HepG2 (cell line): Measurements from ENCODE around the gene TRIM67. TPM values are rescaled to one million over a fixed set of nuclear protein-coding genes. Genes with fewer than 3 reads are reported as not detected.
A peak's percentile ranks its signal among the peaks of the same experiment; 100 is the strongest.

Source experiments
- ARID3A ChIP-seq: IDR thresholded peaks from 2 replicates; pipeline ENCODE4 v1.6.1; 2012; ENCODE audit warnings: low read depth, low read length, improper control_type of control experiment
- GLI4 ChIP-seq: sonication (generic); formaldehyde crosslinking; IDR thresholded peaks from 2 replicates; pipeline ENCODE4 v1.5.1; 2020; ENCODE audit warnings: missing genetic modification reagents, mild to moderate bottlenecking, moderate library complexity, borderline replicate concordance
- HMG20A ChIP-seq: IDR thresholded peaks from 2 replicates; pipeline ENCODE4 v1.6.1; 2016; ENCODE audit warnings: borderline replicate concordance
- HOXD1 ChIP-seq: sonication (generic); formaldehyde crosslinking; IDR thresholded peaks from 2 replicates; pipeline ENCODE4 v1.5.0; 2020; ENCODE audit warnings: missing genetic modification reagents
- LCORL ChIP-seq, 2 experiments: fragments of 450-650 bp in 1 of 2; sonication (generic) in 1 of 2; formaldehyde crosslinking in 1 of 2; IDR thresholded peaks; 2 replicates each; pipeline versions ENCODE4 v1.5.0 to v1.6.1; 2017 to 2020; ENCODE audit warnings: antibody characterized with exemption in 1 of 2, missing genetic modification reagents in 1 of 2
- PCBP1 ChIP-seq: fragments of 200-400 bp; formaldehyde crosslinking; IDR thresholded peaks from 2 replicates; pipeline ENCODE4 v1.6.1; 2017; ENCODE audit warnings: mild to moderate bottlenecking, low read depth, low read length, borderline replicate concordance
- PHF20 ChIP-seq: sonication (generic); formaldehyde crosslinking; IDR thresholded peaks from 2 replicates; pipeline ENCODE4 v1.5.0; 2020; ENCODE audit warnings: mild to moderate bottlenecking, missing genetic modification reagents
- TEAD3 ChIP-seq: optimal IDR thresholded peaks from 2 replicates; pipeline ENCODE3; 2016; ENCODE audit warnings: borderline replicate concordance
- TRAFD1 ChIP-seq: sonication (generic); formaldehyde crosslinking; IDR thresholded peaks from 2 replicates; pipeline ENCODE4 v1.5.1; 2020; ENCODE audit warnings: missing genetic modification reagents, mild to moderate bottlenecking, borderline replicate concordance
- XBP1 ChIP-seq: sonication (generic); formaldehyde crosslinking; IDR thresholded peaks from 2 replicates; pipeline ENCODE4 v1.5.0; 2020; ENCODE audit warnings: missing genetic modification reagents
- ZNF224 ChIP-seq: sonication (generic); formaldehyde crosslinking; IDR thresholded peaks from 2 replicates; pipeline ENCODE4 v1.5.0; 2020; ENCODE audit warnings: mild to moderate bottlenecking, missing genetic modification reagents
- ZNF484 ChIP-seq: sonication (generic); formaldehyde crosslinking; IDR thresholded peaks from 2 replicates; pipeline ENCODE4 v1.5.1; 2020; ENCODE audit warnings: mild to moderate bottlenecking, low read depth, missing genetic modification reagents, borderline replicate concordance
- ZNF556 ChIP-seq: sonication (generic); formaldehyde crosslinking; IDR thresholded peaks from 2 replicates; pipeline ENCODE4 v1.4.0; 2020; ENCODE audit warnings: mild to moderate bottlenecking, missing genetic modification reagents, borderline replicate concordance
- ZNF772 ChIP-seq: sonication (generic); formaldehyde crosslinking; IDR thresholded peaks from 2 replicates; pipeline ENCODE4 v1.5.0; 2020; ENCODE audit warnings: mild to moderate bottlenecking, missing genetic modification reagents
- polyA plus RNA-seq, 8 experiments: library from polyadenylated mRNA; depleted of rRNA in 3 of 8; stranded (reverse) in 7 of 8; unstranded in 1 of 8; fragments of >200 nt; fragmentation: Illumina TruSeq in 4 of 8; extraction: Trizol in 4 of 8; gene quantifications; 2 replicates each; pipeline versions ENCODE4 v1.2.1 to v1.2.3, GENCODE V29; 2011 to 2016; ENCODE audit warnings: low read depth in 4 of 8, missing spikeins in 1 of 8, mixed read lengths in 1 of 8; ENCODE audit not compliant: insufficient read depth in 1 of 8
- total RNA-seq, 5 experiments: library from RNA; depleted of rRNA; stranded (reverse); fragments of >200 nt; fragmentation: Illumina TruSeq; extraction: Trizol; gene quantifications; 2 replicates each; pipeline ENCODE4 v1.2.3, GENCODE V29; 2016; ENCODE audit warnings: low read depth in 1 of 5
- TF ChIP-seq, protein P1 (sequence below): sonication (generic); formaldehyde crosslinking; IDR thresholded peaks from 2 replicates; pipeline ENCODE4 v1.4.0; 2020; ENCODE audit warnings: mild to moderate bottlenecking, low read depth, missing genetic modification reagents
- TF ChIP-seq, protein P2 (sequence below): sonication (generic); formaldehyde crosslinking; IDR thresholded peaks from 2 replicates; pipeline ENCODE4 v1.5.0; 2020; ENCODE audit warnings: mild to moderate bottlenecking, missing genetic modification reagents, borderline replicate concordance
- TF ChIP-seq, protein P3 (sequence below): sonication (generic); formaldehyde crosslinking; IDR thresholded peaks from 2 replicates; pipeline ENCODE4 v1.8.1; 2022; ENCODE audit warnings: mild to moderate bottlenecking, missing genetic modification reagents

TRIM67 gene
- total and polyA plus RNA-seq, 2 of the 13 experiments (the other 11 are each of a cell fraction or from before 2014, with no cell fraction given) = not detected

DNA sequence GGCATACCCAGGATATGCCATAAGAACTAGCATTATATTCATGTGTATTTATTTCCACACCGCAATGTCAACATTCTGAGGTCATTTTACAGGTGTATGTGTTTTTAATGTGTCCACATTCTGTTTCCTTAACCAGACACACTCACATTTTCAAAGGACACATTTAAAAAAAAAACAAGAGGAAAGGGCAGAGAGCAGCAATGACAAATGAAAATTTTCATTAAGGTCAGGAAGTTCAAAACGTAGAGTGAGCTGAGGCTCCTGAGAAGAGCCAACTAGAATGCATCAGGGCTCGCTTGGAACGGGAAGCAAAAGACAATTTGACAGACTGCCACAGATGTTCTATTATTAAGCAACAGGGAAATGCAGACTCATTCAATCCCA lies 74.3 kb downstream of the TRIM67 start (continued):
- TF ChIP-seq, protein P1, sequence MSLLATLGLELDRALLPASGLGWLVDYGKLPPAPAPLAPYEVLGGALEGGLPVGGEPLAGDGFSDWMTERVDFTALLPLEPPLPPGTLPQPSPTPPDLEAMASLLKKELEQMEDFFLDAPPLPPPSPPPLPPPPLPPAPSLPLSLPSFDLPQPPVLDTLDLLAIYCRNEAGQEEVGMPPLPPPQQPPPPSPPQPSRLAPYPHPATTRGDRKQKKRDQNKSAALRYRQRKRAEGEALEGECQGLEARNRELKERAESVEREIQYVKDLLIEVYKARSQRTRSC (CRISPR knock-in tag) = no peak
- no peak for TF ChIP-seq HOXD1 (CRISPR knock-in tag)
- no peak for TF ChIP-seq ZNF484 (CRISPR knock-in tag)
- no peak for TF ChIP-seq TRAFD1 (CRISPR knock-in tag)
- no peak for TF ChIP-seq PCBP1
- TF ChIP-seq PHF20 (CRISPR knock-in tag) = no peak
- no peak for TF ChIP-seq XBP1 (CRISPR knock-in tag)
- TF ChIP-seq GLI4 (CRISPR knock-in tag) = no peak
- TF ChIP-seq HMG20A = peak; percentile 69; the same call in 1 of the 2 replicates
- TF ChIP-seq, protein P2, sequence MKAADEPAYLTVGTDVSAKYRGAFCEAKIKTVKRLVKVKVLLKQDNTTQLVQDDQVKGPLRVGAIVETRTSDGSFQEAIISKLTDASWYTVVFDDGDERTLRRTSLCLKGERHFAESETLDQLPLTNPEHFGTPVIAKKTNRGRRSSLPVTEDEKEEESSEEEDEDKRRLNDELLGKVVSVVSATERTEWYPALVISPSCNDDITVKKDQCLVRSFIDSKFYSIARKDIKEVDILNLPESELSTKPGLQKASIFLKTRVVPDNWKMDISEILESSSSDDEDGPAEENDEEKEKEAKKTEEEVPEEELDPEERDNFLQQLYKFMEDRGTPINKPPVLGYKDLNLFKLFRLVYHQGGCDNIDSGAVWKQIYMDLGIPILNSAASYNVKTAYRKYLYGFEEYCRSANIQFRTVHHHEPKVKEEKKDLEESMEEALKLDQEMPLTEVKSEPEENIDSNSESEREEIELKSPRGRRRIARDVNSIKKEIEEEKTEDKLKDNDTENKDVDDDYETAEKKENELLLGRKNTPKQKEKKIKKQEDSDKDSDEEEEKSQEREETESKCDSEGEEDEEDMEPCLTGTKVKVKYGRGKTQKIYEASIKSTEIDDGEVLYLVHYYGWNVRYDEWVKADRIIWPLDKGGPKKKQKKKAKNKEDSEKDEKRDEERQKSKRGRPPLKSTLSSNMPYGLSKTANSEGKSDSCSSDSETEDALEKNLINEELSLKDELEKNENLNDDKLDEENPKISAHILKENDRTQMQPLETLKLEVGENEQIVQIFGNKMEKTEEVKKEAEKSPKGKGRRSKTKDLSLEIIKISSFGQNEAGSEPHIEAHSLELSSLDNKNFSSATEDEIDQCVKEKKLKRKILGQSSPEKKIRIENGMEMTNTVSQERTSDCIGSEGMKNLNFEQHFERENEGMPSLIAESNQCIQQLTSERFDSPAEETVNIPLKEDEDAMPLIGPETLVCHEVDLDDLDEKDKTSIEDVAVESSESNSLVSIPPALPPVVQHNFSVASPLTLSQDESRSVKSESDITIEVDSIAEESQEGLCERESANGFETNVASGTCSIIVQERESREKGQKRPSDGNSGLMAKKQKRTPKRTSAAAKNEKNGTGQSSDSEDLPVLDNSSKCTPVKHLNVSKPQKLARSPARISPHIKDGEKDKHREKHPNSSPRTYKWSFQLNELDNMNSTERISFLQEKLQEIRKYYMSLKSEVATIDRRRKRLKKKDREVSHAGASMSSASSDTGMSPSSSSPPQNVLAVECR (CRISPR knock-in tag) = peak; percentile 24; the same call in 1 of the 2 replicates
- TF ChIP-seq LCORL (IDR thresholded peaks at IDR 0.05) = no peak
- TF ChIP-seq LCORL (CRISPR knock-in tag; IDR thresholded peaks at IDR 0.05) = no peak
- TF ChIP-seq, protein P3, sequence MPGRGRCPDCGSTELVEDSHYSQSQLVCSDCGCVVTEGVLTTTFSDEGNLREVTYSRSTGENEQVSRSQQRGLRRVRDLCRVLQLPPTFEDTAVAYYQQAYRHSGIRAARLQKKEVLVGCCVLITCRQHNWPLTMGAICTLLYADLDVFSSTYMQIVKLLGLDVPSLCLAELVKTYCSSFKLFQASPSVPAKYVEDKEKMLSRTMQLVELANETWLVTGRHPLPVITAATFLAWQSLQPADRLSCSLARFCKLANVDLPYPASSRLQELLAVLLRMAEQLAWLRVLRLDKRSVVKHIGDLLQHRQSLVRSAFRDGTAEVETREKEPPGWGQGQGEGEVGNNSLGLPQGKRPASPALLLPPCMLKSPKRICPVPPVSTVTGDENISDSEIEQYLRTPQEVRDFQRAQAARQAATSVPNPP (CRISPR knock-in tag) = no peak
- no peak for TF ChIP-seq ZNF224 (CRISPR knock-in tag)
- TF ChIP-seq TEAD3 (CRISPR knock-in tag) = no peak
- peak; percentile 86 for TF ChIP-seq ARID3A
- TF ChIP-seq ZNF772 = no peak
- no peak for TF ChIP-seq ZNF556 (CRISPR knock-in tag)
